Fibroblast of lung (primary cell): Measurements from ENCODE around the gene SCN5A. TPM values are rescaled to one million over a fixed set of nuclear protein-coding genes. Genes with fewer than 3 reads are reported as not detected.

Source experiments
- DNase-seq, 2 donors: peaks; one replicate each; pipeline versions ENCODE4 v3.0.0 to v3.0.0-alpha.2; 2010; ENCODE audit warnings: low read depth in 2 of 2
- H2AFZ ChIP-seq: 2 replicates; pipeline ENCODE4 v1.5.1; 2012; ENCODE audit warnings: low read length, control low read depth, inconsistent platforms
- H3K27ac ChIP-seq: 2 replicates; pipeline ENCODE4 v1.5.1; 2011; ENCODE audit warnings: low read length, control low read depth; ENCODE audit not compliant: insufficient read depth
- H3K27me3 ChIP-seq: 2 replicates; pipeline ENCODE4 v1.5.1; 2011; ENCODE audit warnings: mild to moderate bottlenecking, low read length; ENCODE audit not compliant: control insufficient read depth, insufficient read depth
- H3K36me3 ChIP-seq: 2 replicates; pipeline ENCODE4 v1.5.1; 2011; ENCODE audit warnings: low read length; ENCODE audit not compliant: control insufficient read depth, insufficient read depth
- H3K4me1 ChIP-seq: 2 replicates; pipeline ENCODE4 v1.5.1; 2011; ENCODE audit warnings: low read length; ENCODE audit not compliant: control insufficient read depth, insufficient read depth; ENCODE audit errors: extremely low read depth
- H3K4me2 ChIP-seq: 2 replicates; pipeline ENCODE4 v1.5.1; 2011; ENCODE audit warnings: low read length, control low read depth; ENCODE audit not compliant: insufficient read depth; ENCODE audit errors: extremely low read depth
- H3K4me3 ChIP-seq, 4 experiments: fragments of 200-600 bp in 1 of 4; sonication (generic) in 1 of 4; replicated peaks in 1 of 4; 2 replicates each; pipeline ENCODE4 v1.5.1; 2011 to 2016; ENCODE audit warnings: low read length in 4 of 4, low read depth in 3 of 4, mild to moderate bottlenecking in 3 of 4, control low read depth in 2 of 4, inconsistent platforms in 1 of 4, mixed read lengths in 1 of 4; ENCODE audit not compliant: insufficient read depth in 1 of 4; ENCODE audit errors: control extremely low read depth in 1 of 4
- H3K79me2 ChIP-seq: 2 replicates; pipeline ENCODE4 v1.5.1; 2012; ENCODE audit warnings: mild to moderate bottlenecking, low read length, inconsistent platforms; ENCODE audit not compliant: control insufficient read depth, insufficient read depth
- H3K9ac ChIP-seq: 2 replicates; pipeline ENCODE4 v1.5.1; 2011; ENCODE audit warnings: mild to moderate bottlenecking, low read length, control low read depth; ENCODE audit not compliant: insufficient read depth
- H3K9me3 ChIP-seq: 2 replicates; pipeline ENCODE4 v1.5.1; 2012; ENCODE audit warnings: low read depth, low read length; ENCODE audit not compliant: control insufficient read depth, insufficient read depth
- H4K20me1 ChIP-seq: 2 replicates; pipeline ENCODE4 v1.5.1; 2011; ENCODE audit warnings: low read length; ENCODE audit not compliant: control insufficient read depth, insufficient read depth; ENCODE audit errors: extremely low read depth
- CTCF ChIP-seq, 2 donors: IDR thresholded peaks in 1 of 2; conservative IDR thresholded peaks in 1 of 2; 1 replicate in 1 of 2; 2 replicates in 1 of 2; pipeline ENCODE4 v1.5.1; 2011 to 2012; ENCODE audit warnings: low read length in 2 of 2, control low read depth in 1 of 2, inconsistent platforms in 1 of 2, low read depth in 1 of 2, mild to moderate bottlenecking in 1 of 2
- EZH2 ChIP-seq: IDR thresholded peaks from 2 replicates; pipeline ENCODE4 v1.5.1; 2012; ENCODE audit warnings: low read length, control low read depth, mild to moderate bottlenecking; ENCODE audit errors: missing control alignments
- polyA plus RNA-seq, 2 donors: library from polyadenylated mRNA; depleted of rRNA in 1 of 2; stranded (reverse) in 1 of 2; unstranded in 1 of 2; fragments of >200 nt; gene quantifications; 2 replicates each; pipeline ENCODE4 v1.2.1, GENCODE V29; 2011 to 2012; ENCODE audit warnings: missing spikeins in 1 of 2
- total RNA-seq: library from RNA; depleted of rRNA; stranded (reverse); fragments of >200 nt; gene quantifications from 2 replicates; pipeline ENCODE4 v1.2.1, GENCODE V29; 2014

Gene SCN5A
- total and polyA plus RNA-seq, 2 donors (not counting 1 experiment from before 2014, with no cell fraction given): 0.27 to 0.50 TPM

GRCh38 chr3:38617137-38617536 is 32.4 kb downstream of the SCN5A start:
- no peaks in the 10 kb centered on the region for H3K36me3 ChIP-seq
- no peak overlapping the region for H3K4me2 ChIP-seq
- no peaks in the 10 kb centered on the region for H3K27me3 ChIP-seq
- no peaks in the 10 kb centered on the region for H3K9me3 ChIP-seq
- H3K27ac ChIP-seq: no peak overlapping the region
- H2AFZ ChIP-seq: no peak overlapping the region
- DNase-seq: no peak
- H3K79me2 ChIP-seq: no peaks in the 10 kb centered on the region
- H3K9ac ChIP-seq: no peak overlapping the region
- H3K4me3 ChIP-seq: no peak overlapping the region
- no peaks in the 10 kb centered on the region for H3K4me1 ChIP-seq
- H4K20me1 ChIP-seq: no peaks in the 10 kb centered on the region
- TF ChIP-seq EZH2 (no peak), CTCF (conservative IDR thresholded peaks at IDR 0.05 in 1 of 2, IDR thresholded peaks at IDR 0.05 in 1 of 2; ENCODE audit: low read depth in 1 of 2, low read length in 2 of 2) (no peak)

GRCh38 chr3:38616658-38617057 is 32.8 kb downstream of the SCN5A start:
- H3K9ac ChIP-seq: no peak overlapping the region
- H3K79me2 ChIP-seq: no peaks in the 10 kb centered on the region
- no peak for DNase-seq
- H4K20me1 ChIP-seq: no peaks in the 10 kb centered on the region
- no peak overlapping the region for H3K4me3 ChIP-seq
- H3K4me1 ChIP-seq: no peaks in the 10 kb centered on the region
- no peak overlapping the region for H3K4me2 ChIP-seq
- no peak overlapping the region for H2AFZ ChIP-seq
- H3K36me3 ChIP-seq: no peaks in the 10 kb centered on the region
- no peak overlapping the region for H3K27ac ChIP-seq
- H3K9me3 ChIP-seq: no peaks in the 10 kb centered on the region
- TF ChIP-seq CTCF (conservative IDR thresholded peaks at IDR 0.05 in 1 of 2, IDR thresholded peaks at IDR 0.05 in 1 of 2; ENCODE audit: low read depth in 1 of 2, low read length in 2 of 2) (no peak), EZH2 (no peak)
- H3K27me3 ChIP-seq: no peaks in the 10 kb centered on the region

GRCh38 chr3:38616111-38616510 is 33.4 kb downstream of the SCN5A start:
- TF ChIP-seq CTCF (conservative IDR thresholded peaks at IDR 0.05 in 1 of 2, IDR thresholded peaks at IDR 0.05 in 1 of 2; ENCODE audit: low read depth in 1 of 2, low read length in 2 of 2): no peak
- no peak for TF ChIP-seq EZH2
- Histone ChIP-seq H3K9ac (no peak overlapping the region), H2AFZ (no peak overlapping the region), H3K4me2 (no peak overlapping the region), H4K20me1 (no peaks in the 10 kb centered on the region), H3K9me3 (no peaks in the 10 kb centered on the region), H3K27me3 (no peaks in the 10 kb centered on the region), H3K79me2 (no peaks in the 10 kb centered on the region), H3K36me3 (no peaks in the 10 kb centered on the region), H3K4me3 (no peak overlapping the region), H3K4me1 (no peaks in the 10 kb centered on the region), H3K27ac (no peak overlapping the region)
- no peak for DNase-seq
